C4-2B (cell line): Measurements from ENCODE around the gene KRTAP5-5.
"Not testable (repeated sequence)": the region's sequence is repeated elsewhere in the genome, so short reads cannot be mapped to it uniquely, and the experiment has no call there.

Experiments used
- H3K27ac ChIP-seq: fragments of 450-650 bp; 2 replicates; pipeline ENCODE4 v1.5.1; 2017
- CTCF ChIP-seq: fragments of 450-650 bp; conservative IDR thresholded peaks from 2 replicates; pipeline ENCODE4 v1.5.1; 2017; ENCODE audit warnings: mild to moderate bottlenecking
- ZFX ChIP-seq: fragments of 450-650 bp; IDR thresholded peaks from 2 replicates; pipeline ENCODE4 v1.6.1; 2017

The KRTAP5-5 gene

GRCh38 chr11:1669546-1670218 lies 40.1 kb downstream of the KRTAP5-5 start:
- TF ChIP-seq CTCF, result no peak
- TF ChIP-seq ZFX, result no peak
- H3K27ac ChIP-seq, result no peak overlapping the region

GRCh38 chr11:1670457-1670856 lies 40.9 kb downstream of the KRTAP5-5 start:
- not testable (repeated sequence) for H3K27ac ChIP-seq

- H3K27ac ChIP-seq, result no peak overlapping the region
- TF ChIP-seq ZFX (no peak), CTCF (no peak)
These were observed 41.4 kb downstream of the KRTAP5-5 start for GRCh38 chr11:1670905-1671371.

GRCh38 chr11:1671658-1672057 lies 42.1 kb downstream of the KRTAP5-5 start:
- TF ChIP-seq ZFX (no peak), CTCF (no peak)
- H3K27ac ChIP-seq, result no peak overlapping the region

- TF ChIP-seq ZFX (no peak), CTCF (no peak)
- no peak overlapping the region for H3K27ac ChIP-seq
These were observed 43.2 kb downstream of the KRTAP5-5 start for GRCh38 chr11:1672613-1673350.

- no peak overlapping the region for H3K27ac ChIP-seq
- TF ChIP-seq CTCF (no peak), ZFX (no peak)
These were observed 44.0 kb downstream of the KRTAP5-5 start for GRCh38 chr11:1673446-1674172.

GRCh38 chr11:1674173-1675131 lies 44.9 kb downstream of the KRTAP5-5 start:
- TF ChIP-seq ZFX (no peak), CTCF (no peak)

More at GRCh38 chr11:1674173-1675131, 44.9 kb downstream of the KRTAP5-5 start:
- no peak overlapping the region for H3K27ac ChIP-seq
